GM12864 (cell line): ENCODE data around the gene KCNN1.

ENCODE experiments used
- DNase-seq: peaks from one replicate; pipeline ENCODE4 v3.0.0-alpha.2; 2011; ENCODE audit warnings: low read depth
- H3K4me3 ChIP-seq: 2 replicates; pipeline ENCODE4 v1.5.1; 2011; ENCODE audit warnings: mild to moderate bottlenecking, low read depth, low read length, control low read depth
- CTCF ChIP-seq: IDR thresholded peaks from 2 replicates; pipeline ENCODE4 v1.5.1; 2011; ENCODE audit warnings: low read depth, mild to moderate bottlenecking, moderate library complexity, low read length, control low read depth, inconsistent platforms; ENCODE audit errors: missing control alignments

The KCNN1 gene

GRCh38 chr19:17951990-17952976, 14.6 kb upstream of the KCNN1 start:
- TF ChIP-seq CTCF, result no peak
- DNase-seq, result no peak
- no peak overlapping the region; the same call in 1 of the 2 replicates for H3K4me3 ChIP-seq

GRCh38 chr19:17953316-17953801, 13.5 kb upstream of the KCNN1 start:
- no peak overlapping the region for H3K4me3 ChIP-seq
- no peak for TF ChIP-seq CTCF
- no peak for DNase-seq

GRCh38 chr19:17953869-17954268, 13.0 kb upstream of the KCNN1 start:
- DNase-seq, result no peak
- no peak for TF ChIP-seq CTCF
- H3K4me3 ChIP-seq, result no peak overlapping the region

- DNase-seq, result no peak
- H3K4me3 ChIP-seq, result no peak overlapping the region
- TF ChIP-seq CTCF, result no peak
These were observed 12.5 kb upstream of the KCNN1 start for GRCh38 chr19:17954401-17954800.

- no peak for DNase-seq
- no peak overlapping the region for H3K4me3 ChIP-seq
- no peak for TF ChIP-seq CTCF
These were observed 9.6 kb upstream of the KCNN1 start for GRCh38 chr19:17957149-17957849.

- no peak for DNase-seq
These were observed 9.0 kb upstream of the KCNN1 start for GRCh38 chr19:17957885-17958284.

More at GRCh38 chr19:17957885-17958284, 9.0 kb upstream of the KCNN1 start:
- TF ChIP-seq CTCF, result no peak
- no peak overlapping the region for H3K4me3 ChIP-seq
